OCI-LY3 (cell line): ENCODE measurements around the gene PLEKHA6.

Source experiments
- H2AFZ ChIP-seq: fragments of 200-600, 300-600 bp; shearing (Covaris generic); 2 replicates; pipeline ENCODE4 v1.6.0; 2014; ENCODE audit warnings: antibody characterized with exemption, low read depth, low read length
- H3K27ac ChIP-seq: fragments of 200-600, 300-600 bp; sonication (generic); 2 replicates; pipeline ENCODE4 v1.5.1; 2014; ENCODE audit warnings: mild to moderate bottlenecking, low read length, moderate library complexity, mixed read lengths
- H3K27me3 ChIP-seq: fragments of 200-600, 300-600 bp; sonication (generic); 2 replicates; pipeline ENCODE4 v1.6.1; 2014; ENCODE audit warnings: low read depth, low read length, mixed read lengths
- H3K36me3 ChIP-seq: fragments of 200-600, 300-600 bp; sonication (generic); replicated peaks from 2 replicates; pipeline ENCODE3; 2014; ENCODE audit warnings: low read depth, low read length, mixed read lengths
- H3K4me1 ChIP-seq: fragments of 300-600, 200-600 bp; sonication (generic); 2 replicates; pipeline ENCODE4 v1.6.1; 2014; ENCODE audit warnings: low read length, mixed read lengths
- H3K4me2 ChIP-seq: fragments of 200-600, 300-600 bp; sonication (generic); 2 replicates; pipeline ENCODE4 v1.6.1; 2014; ENCODE audit warnings: low read length, mixed read lengths
- H3K4me3 ChIP-seq: fragments of 300-600, 200-600 bp; sonication (generic); 2 replicates; pipeline ENCODE4 v1.5.1; 2014; ENCODE audit warnings: antibody characterized with exemption, mild to moderate bottlenecking, low read length, moderate library complexity
- H3K79me2 ChIP-seq: fragments of 300-600, 200-600 bp; shearing (Covaris generic); 2 replicates; pipeline ENCODE4 v1.6.1; 2014; ENCODE audit warnings: mild to moderate bottlenecking, low read length, mixed read lengths
- H3K9ac ChIP-seq: fragments of 300-600, 200-600 bp; shearing (Covaris generic); 2 replicates; pipeline ENCODE4 v1.6.0; 2014; ENCODE audit warnings: mild to moderate bottlenecking, low read length, moderate library complexity
- H3K9me3 ChIP-seq: fragments of 200-600, 300-600 bp; shearing (Covaris generic); 2 replicates; pipeline ENCODE4 v1.6.1; 2014; ENCODE audit warnings: low read length, mixed read lengths; ENCODE audit not compliant: insufficient read depth
- H4K20me1 ChIP-seq: fragments of 200-600, 300-600 bp; sonication (generic); 2 replicates; pipeline ENCODE4 v1.6.1; 2016; ENCODE audit warnings: low read length, mixed read lengths; ENCODE audit not compliant: insufficient read depth
- EZH2phosphoT487 ChIP-seq: fragments of 200-600 bp; shearing (Covaris generic); IDR thresholded peaks from 2 replicates; pipeline ENCODE4 v1.6.1; 2018; ENCODE audit warnings: antibody characterized with exemption, mixed run types, low read depth
- TF ChIP-seq, protein P1 (sequence below): fragments of 200-600, 300-600 bp; sonication (generic); IDR thresholded peaks from 2 replicates; pipeline ENCODE4 v1.5.1; 2014; ENCODE audit warnings: antibody characterized with exemption, low read length, low read depth

Gene PLEKHA6

GRCh38 chr1:204268101-204268500 is 91.6 kb downstream of the PLEKHA6 start:
- H3K36me3 ChIP-seq, result no peaks in the 10 kb centered on the region
- H3K4me1 ChIP-seq, result no peaks in the 10 kb centered on the region
- H3K4me2 ChIP-seq, result no peak overlapping the region
- H2AFZ ChIP-seq, result no peak overlapping the region
- no peak overlapping the region for H3K27ac ChIP-seq
- H3K27me3 ChIP-seq, result peaks cover 77% of the 10 kb centered on the region
- H3K79me2 ChIP-seq, result no peaks in the 10 kb centered on the region
- no peak overlapping the region for H3K9ac ChIP-seq
- TF ChIP-seq EZH2phosphoT487, result no peak
- TF ChIP-seq, protein P1, sequence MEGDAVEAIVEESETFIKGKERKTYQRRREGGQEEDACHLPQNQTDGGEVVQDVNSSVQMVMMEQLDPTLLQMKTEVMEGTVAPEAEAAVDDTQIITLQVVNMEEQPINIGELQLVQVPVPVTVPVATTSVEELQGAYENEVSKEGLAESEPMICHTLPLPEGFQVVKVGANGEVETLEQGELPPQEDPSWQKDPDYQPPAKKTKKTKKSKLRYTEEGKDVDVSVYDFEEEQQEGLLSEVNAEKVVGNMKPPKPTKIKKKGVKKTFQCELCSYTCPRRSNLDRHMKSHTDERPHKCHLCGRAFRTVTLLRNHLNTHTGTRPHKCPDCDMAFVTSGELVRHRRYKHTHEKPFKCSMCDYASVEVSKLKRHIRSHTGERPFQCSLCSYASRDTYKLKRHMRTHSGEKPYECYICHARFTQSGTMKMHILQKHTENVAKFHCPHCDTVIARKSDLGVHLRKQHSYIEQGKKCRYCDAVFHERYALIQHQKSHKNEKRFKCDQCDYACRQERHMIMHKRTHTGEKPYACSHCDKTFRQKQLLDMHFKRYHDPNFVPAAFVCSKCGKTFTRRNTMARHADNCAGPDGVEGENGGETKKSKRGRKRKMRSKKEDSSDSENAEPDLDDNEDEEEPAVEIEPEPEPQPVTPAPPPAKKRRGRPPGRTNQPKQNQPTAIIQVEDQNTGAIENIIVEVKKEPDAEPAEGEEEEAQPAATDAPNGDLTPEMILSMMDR, result no peak
- no peaks in the 10 kb centered on the region for H3K9me3 ChIP-seq
- no peaks in the 10 kb centered on the region for H4K20me1 ChIP-seq
- H3K4me3 ChIP-seq, result no peak overlapping the region

- H3K27me3 ChIP-seq, result peaks cover 72% of the 10 kb centered on the region
- no peak overlapping the region for H3K9ac ChIP-seq
- H3K4me1 ChIP-seq, result no peaks in the 10 kb centered on the region
- H4K20me1 ChIP-seq, result no peaks in the 10 kb centered on the region
- TF ChIP-seq EZH2phosphoT487, result no peak
- TF ChIP-seq, protein P1, result no peak
- no peaks in the 10 kb centered on the region for H3K36me3 ChIP-seq
- H3K4me3 ChIP-seq, result no peak overlapping the region
- H2AFZ ChIP-seq, result no peak overlapping the region
- H3K4me2 ChIP-seq, result no peak overlapping the region
- H3K27ac ChIP-seq, result no peak overlapping the region
- no peaks in the 10 kb centered on the region for H3K9me3 ChIP-seq
- no peaks in the 10 kb centered on the region for H3K79me2 ChIP-seq
Measured at GRCh38 chr1:204267191-204267601, 92.5 kb downstream of the PLEKHA6 start.

DNA sequence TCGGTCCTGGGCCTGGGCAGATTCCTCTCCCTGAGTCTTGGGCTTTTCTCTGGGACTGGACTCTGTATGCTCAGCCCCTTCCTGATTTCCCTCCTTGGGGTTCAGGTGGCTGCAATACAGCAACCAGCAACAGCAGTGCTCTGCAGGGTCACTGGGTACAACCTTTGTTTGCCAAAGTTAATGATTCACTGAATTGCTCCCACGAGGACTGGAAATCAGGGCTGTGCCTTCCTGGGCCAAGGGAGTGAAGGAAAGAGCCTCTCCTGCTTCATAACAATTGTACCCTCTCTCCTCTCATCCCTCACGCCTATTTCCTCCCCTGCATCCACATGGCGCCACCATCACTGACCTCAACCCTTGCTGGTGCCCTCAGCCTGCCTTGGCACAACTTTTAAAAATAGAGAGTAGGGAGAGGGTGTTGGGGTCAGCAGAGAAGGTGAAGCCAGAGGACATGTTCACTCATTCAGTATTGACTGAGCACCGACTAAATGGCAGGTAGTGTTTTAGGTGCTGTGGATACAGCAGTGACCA is 93.2 kb downstream of the PLEKHA6 start:
- Histone ChIP-seq H3K9ac (no peak overlapping the region), H3K9me3 (no peaks in the 10 kb centered on the region), H3K4me3 (no peak overlapping the region), H3K36me3 (no peaks in the 10 kb centered on the region), H2AFZ (no peak overlapping the region), H3K4me1 (no peaks in the 10 kb centered on the region), H3K27me3 (peaks cover 74% of the 10 kb centered on the region), H3K4me2 (no peak overlapping the region), H3K79me2 (no peaks in the 10 kb centered on the region), H4K20me1 (no peaks in the 10 kb centered on the region), H3K27ac (no peak overlapping the region)
- TF ChIP-seq, protein P1, result no peak
- no peak for TF ChIP-seq EZH2phosphoT487

DNA sequence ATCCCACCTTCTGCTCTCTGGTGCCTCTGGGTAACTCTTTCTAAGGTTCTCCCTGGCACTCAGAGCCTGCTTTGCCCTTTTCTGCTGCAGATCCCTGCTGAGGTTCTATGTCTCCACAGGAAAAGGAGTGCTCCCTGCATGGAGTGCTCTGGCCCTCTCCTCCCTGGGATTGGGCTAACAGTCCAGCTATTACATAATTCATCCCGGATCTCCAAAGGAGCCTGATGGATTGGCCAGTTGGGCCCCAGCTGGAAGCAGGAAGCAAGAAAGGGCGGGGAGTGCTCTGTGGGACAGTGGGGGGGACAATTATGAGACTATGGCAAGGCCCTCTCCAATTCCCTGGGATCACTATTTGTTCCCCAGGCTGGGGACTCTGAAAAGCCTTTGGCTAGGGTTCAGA is 94.1 kb downstream of the PLEKHA6 start:
- H4K20me1 ChIP-seq, result no peaks in the 10 kb centered on the region
- H2AFZ ChIP-seq, result no peak overlapping the region
- H3K79me2 ChIP-seq, result no peaks in the 10 kb centered on the region
- no peak overlapping the region for H3K4me2 ChIP-seq
- peaks cover 68% of the 10 kb centered on the region for H3K27me3 ChIP-seq
- no peak overlapping the region for H3K4me3 ChIP-seq
- no peak overlapping the region for H3K27ac ChIP-seq
- no peaks in the 10 kb centered on the region for H3K4me1 ChIP-seq
- TF ChIP-seq, protein P1, result no peak
- TF ChIP-seq EZH2phosphoT487, result no peak
- H3K9ac ChIP-seq, result no peak overlapping the region
- H3K9me3 ChIP-seq, result no peaks in the 10 kb centered on the region
- no peaks in the 10 kb centered on the region for H3K36me3 ChIP-seq
